HepG2 (cell line): ENCODE measurements around the gene POLDIP3. TPM values are rescaled to one million over a fixed set of nuclear protein-coding genes. Genes with fewer than 3 reads are reported as not detected.
A peak's percentile ranks its signal among the peaks of the same experiment; 100 is the strongest.

Experiments
- BCL3 ChIP-seq: sonication (generic); formaldehyde crosslinking; IDR thresholded peaks from 2 replicates; pipeline ENCODE4 v1.5.1; 2020; ENCODE audit warnings: mild to moderate bottlenecking, missing genetic modification reagents, moderate library complexity
- CENPT ChIP-seq: sonication (generic); formaldehyde crosslinking; IDR thresholded peaks from 2 replicates; pipeline ENCODE4 v1.8.0; 2022; ENCODE audit warnings: low read depth, mild to moderate bottlenecking, moderate library complexity, missing genetic modification reagents
- FOXO4 ChIP-seq: sonication (generic); formaldehyde crosslinking; conservative IDR thresholded peaks from 2 replicates; pipeline ENCODE4 v1.8.1; 2023; ENCODE audit warnings: missing genetic modification reagents
- FOXP1 ChIP-seq, 2 experiments: fragments of 450-650 bp in 1 of 2; IDR thresholded peaks; 2 replicates each; pipeline ENCODE4 v1.6.1; 2017 to 2018; ENCODE audit warnings: antibody characterized with exemption in 1 of 2
- GATA4 ChIP-seq: sonication (generic); IDR thresholded peaks from 2 replicates; pipeline ENCODE4 v1.6.1; 2016; ENCODE audit warnings: antibody characterized with exemption, low read depth, borderline replicate concordance
- HIVEP1 ChIP-seq: sonication (generic); formaldehyde crosslinking; IDR thresholded peaks from 2 replicates; pipeline ENCODE4 v1.4.0; 2020; ENCODE audit warnings: mild to moderate bottlenecking, missing genetic modification reagents
- HOXA5 ChIP-seq: sonication (generic); formaldehyde crosslinking; IDR thresholded peaks from 2 replicates; pipeline ENCODE4 v1.4.0; 2020; ENCODE audit warnings: missing genetic modification reagents
- MAZ ChIP-seq, 2 experiments: sonication (generic) in 1 of 2; formaldehyde crosslinking in 1 of 2; IDR thresholded peaks; 2 replicates each; pipeline versions ENCODE4 v1.5.0 to v1.6.1; 2012 to 2020; ENCODE audit warnings: low read depth in 2 of 2, mild to moderate bottlenecking in 2 of 2, borderline replicate concordance in 1 of 2, improper control_type of control experiment in 1 of 2, low read length in 1 of 2, missing genetic modification reagents in 1 of 2, moderate library complexity in 1 of 2
- SNAPC2 ChIP-seq: sonication (generic); formaldehyde crosslinking; IDR thresholded peaks from 2 replicates; pipeline ENCODE4 v1.8.1; 2022; ENCODE audit warnings: mild to moderate bottlenecking, missing genetic modification reagents
- SUZ12 ChIP-seq: fragments of 150-350 bp; IDR thresholded peaks from 2 replicates; pipeline ENCODE4 v1.6.1; 2014; ENCODE audit warnings: low read depth, low read length
- SYNCRIP ChIP-seq: fragments of 200-400 bp; formaldehyde crosslinking; IDR thresholded peaks from 2 replicates; pipeline ENCODE4 v1.6.1; 2018; ENCODE audit warnings: mild to moderate bottlenecking, low read depth, low read length; ENCODE audit not compliant: insufficient read depth
- THAP11 ChIP-seq: IDR thresholded peaks from 2 replicates; pipeline ENCODE4 v1.6.1; 2016; ENCODE audit warnings: missing biosample characterization, missing genetic modification reagents
- TRIM22 ChIP-seq: fragments of 450-650 bp; IDR thresholded peaks from 2 replicates; pipeline ENCODE4 v1.6.1; 2017
- ZFP37 ChIP-seq: sonication (generic); formaldehyde crosslinking; IDR thresholded peaks from 2 replicates; pipeline ENCODE4 v1.4.0; 2020; ENCODE audit warnings: missing genetic modification reagents, borderline replicate concordance
- ZFP82 ChIP-seq: sonication (generic); formaldehyde crosslinking; IDR thresholded peaks from 2 replicates; pipeline ENCODE4 v1.5.1; 2020; ENCODE audit warnings: mild to moderate bottlenecking, missing genetic modification reagents, borderline replicate concordance
- ZNF30 ChIP-seq: sonication (generic); formaldehyde crosslinking; IDR thresholded peaks from 2 replicates; pipeline ENCODE4 v1.5.0; 2020; ENCODE audit warnings: mild to moderate bottlenecking, missing genetic modification reagents
- ZNF430 ChIP-seq: sonication (generic); formaldehyde crosslinking; IDR thresholded peaks from 2 replicates; pipeline ENCODE4 v1.9.0; 2021; ENCODE audit warnings: mild to moderate bottlenecking, missing genetic modification reagents
- polyA plus RNA-seq, 8 experiments: library from polyadenylated mRNA; depleted of rRNA in 3 of 8; stranded (reverse) in 7 of 8; unstranded in 1 of 8; fragments of >200 nt; fragmentation: Illumina TruSeq in 4 of 8; extraction: Trizol in 4 of 8; gene quantifications; 2 replicates each; pipeline versions ENCODE4 v1.2.1 to v1.2.3, GENCODE V29; 2011 to 2016; ENCODE audit warnings: low read depth in 4 of 8, missing spikeins in 1 of 8, mixed read lengths in 1 of 8; ENCODE audit not compliant: insufficient read depth in 1 of 8
- total RNA-seq, 5 experiments: library from RNA; depleted of rRNA; stranded (reverse); fragments of >200 nt; fragmentation: Illumina TruSeq; extraction: Trizol; gene quantifications; 2 replicates each; pipeline ENCODE4 v1.2.3, GENCODE V29; 2016; ENCODE audit warnings: low read depth in 1 of 5
- TF ChIP-seq, protein P1 (sequence below): sonication (generic); formaldehyde crosslinking; IDR thresholded peaks from 2 replicates; pipeline ENCODE4 v1.4.0; 2020; ENCODE audit warnings: low read depth, mild to moderate bottlenecking, missing genetic modification reagents
- TF ChIP-seq, protein P2 (sequence below): IDR thresholded peaks from 2 replicates; pipeline ENCODE4 v1.6.1; 2016; ENCODE audit warnings: missing genetic modification reagents, missing compliant biosample characterization
- TF ChIP-seq, protein P3 (sequence below): sonication (generic); formaldehyde crosslinking; IDR thresholded peaks from 2 replicates; pipeline ENCODE4 v1.9.0; 2022; ENCODE audit warnings: low read depth, missing genetic modification reagents

The POLDIP3 gene
- total and polyA plus RNA-seq, 2 of the 13 experiments (the other 11 are each of a cell fraction or from before 2014, with no cell fraction given) = 45.8 to 47.4 TPM

DNA sequence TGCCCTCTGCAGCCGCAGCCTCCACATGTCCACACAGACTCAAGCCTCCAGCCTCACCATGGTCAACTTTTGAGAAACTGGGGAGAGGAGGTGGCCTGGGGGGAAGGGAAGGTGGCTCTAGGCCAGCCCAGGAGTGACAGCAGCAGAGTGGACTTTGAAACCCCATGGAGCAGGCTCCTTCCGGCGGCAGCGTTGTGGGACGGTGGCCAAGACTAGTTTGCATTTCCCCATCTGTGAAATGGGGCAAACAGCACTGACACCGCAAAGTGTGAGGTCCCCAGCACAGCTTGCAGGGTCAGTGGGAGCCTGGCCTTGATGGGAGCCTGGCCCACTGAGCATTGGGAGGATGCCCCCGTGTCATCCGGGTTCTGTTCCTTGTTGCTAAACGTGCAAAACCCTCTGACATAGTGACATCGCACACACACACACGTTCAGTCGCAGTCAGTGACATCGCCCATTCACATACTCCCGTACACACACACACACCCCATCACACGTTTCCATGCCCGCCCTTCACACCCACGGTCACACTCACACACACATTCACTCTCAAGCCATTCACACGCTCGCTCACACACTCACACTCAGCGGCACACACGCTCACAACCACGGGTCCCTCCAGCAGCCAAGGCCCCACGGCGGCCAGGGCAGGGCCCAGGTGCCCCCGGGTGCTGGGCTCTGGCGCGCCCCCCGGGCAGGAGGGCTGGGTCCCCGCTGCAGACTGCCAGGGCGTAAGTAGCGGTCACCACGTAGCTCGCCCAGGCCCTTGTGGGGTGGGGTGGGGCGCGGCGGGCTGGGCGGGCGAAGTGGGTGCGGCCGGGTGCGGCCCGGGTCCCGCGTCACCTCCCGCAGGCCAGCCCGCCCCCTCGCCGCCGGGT, 33.9 kb upstream of the POLDIP3 start (continued):
- TF ChIP-seq FOXP1 (IDR thresholded peaks at IDR 0.05) (0 out of 2 replicates have a peak, but pooled peaks have one; percentile 22), FOXP1 (CRISPR knock-in tag; IDR thresholded peaks at IDR 0.05) (peak; percentile 42), ZNF430 (CRISPR knock-in tag) (no peak), GATA4 (no peak; the same call in 1 of the 2 replicates), ZNF30 (CRISPR knock-in tag) (peak; percentile 85; the same call in 1 of the 2 replicates), ZFP82 (CRISPR knock-in tag) (no peak), CENPT (CRISPR knock-in tag) (no peak), HOXA5 (CRISPR knock-in tag) (peak; percentile 38; the same call in 1 of the 2 replicates), FOXO4 (no peak), TRIM22 (no peak), SYNCRIP (no peak), HIVEP1 (CRISPR knock-in tag) (no peak; the same call in none of the 2 replicates), MAZ (IDR thresholded peaks at IDR 0.05; ENCODE audit: borderline replicate concordance, low read depth, low read length) (no peak), MAZ (CRISPR knock-in tag; IDR thresholded peaks at IDR 0.05; ENCODE audit: low read depth) (peak; percentile 67; the same call in 1 of the 2 replicates), BCL3 (CRISPR knock-in tag) (peak; percentile 17; the same call in 1 of the 2 replicates), THAP11 (CRISPR knock-in tag) (peak; percentile 62; the same call in 1 of the 2 replicates), SNAPC2 (CRISPR knock-in tag) (peak; percentile 63; the same call in 1 of the 2 replicates), ZFP37 (CRISPR knock-in tag) (no peak), SUZ12 (no peak)
- TF ChIP-seq, protein P1, sequence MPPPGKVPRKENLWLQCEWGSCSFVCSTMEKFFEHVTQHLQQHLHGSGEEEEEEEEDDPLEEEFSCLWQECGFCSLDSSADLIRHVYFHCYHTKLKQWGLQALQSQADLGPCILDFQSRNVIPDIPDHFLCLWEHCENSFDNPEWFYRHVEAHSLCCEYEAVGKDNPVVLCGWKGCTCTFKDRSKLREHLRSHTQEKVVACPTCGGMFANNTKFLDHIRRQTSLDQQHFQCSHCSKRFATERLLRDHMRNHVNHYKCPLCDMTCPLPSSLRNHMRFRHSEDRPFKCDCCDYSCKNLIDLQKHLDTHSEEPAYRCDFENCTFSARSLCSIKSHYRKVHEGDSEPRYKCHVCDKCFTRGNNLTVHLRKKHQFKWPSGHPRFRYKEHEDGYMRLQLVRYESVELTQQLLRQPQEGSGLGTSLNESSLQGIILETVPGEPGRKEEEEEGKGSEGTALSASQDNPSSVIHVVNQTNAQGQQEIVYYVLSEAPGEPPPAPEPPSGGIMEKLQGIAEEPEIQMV = no peak
- TF ChIP-seq, protein P2, sequence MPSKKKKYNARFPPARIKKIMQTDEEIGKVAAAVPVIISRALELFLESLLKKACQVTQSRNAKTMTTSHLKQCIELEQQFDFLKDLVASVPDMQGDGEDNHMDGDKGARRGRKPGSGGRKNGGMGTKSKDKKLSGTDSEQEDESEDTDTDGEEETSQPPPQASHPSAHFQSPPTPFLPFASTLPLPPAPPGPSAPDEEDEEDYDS (CRISPR knock-in tag) = peak; percentile 78; the same call in 1 of the 2 replicates
- TF ChIP-seq, protein P3, sequence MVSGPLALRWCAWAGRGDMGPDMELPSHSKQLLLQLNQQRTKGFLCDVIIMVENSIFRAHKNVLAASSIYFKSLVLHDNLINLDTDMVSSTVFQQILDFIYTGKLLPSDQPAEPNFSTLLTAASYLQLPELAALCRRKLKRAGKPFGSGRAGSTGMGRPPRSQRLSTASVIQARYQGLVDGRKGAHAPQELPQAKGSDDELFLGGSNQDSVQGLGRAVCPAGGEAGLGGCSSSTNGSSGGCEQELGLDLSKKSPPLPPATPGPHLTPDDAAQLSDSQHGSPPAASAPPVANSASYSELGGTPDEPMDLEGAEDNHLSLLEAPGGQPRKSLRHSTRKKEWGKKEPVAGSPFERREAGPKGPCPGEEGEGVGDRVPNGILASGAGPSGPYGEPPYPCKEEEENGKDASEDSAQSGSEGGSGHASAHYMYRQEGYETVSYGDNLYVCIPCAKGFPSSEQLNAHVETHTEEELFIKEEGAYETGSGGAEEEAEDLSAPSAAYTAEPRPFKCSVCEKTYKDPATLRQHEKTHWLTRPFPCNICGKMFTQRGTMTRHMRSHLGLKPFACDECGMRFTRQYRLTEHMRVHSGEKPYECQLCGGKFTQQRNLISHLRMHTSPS = peak; percentile 22; the same call in 1 of the 2 replicates
